ENCODE data around the gene MPRIP. TPM values are rescaled to one million over a fixed set of nuclear protein-coding genes. Genes with fewer than 3 reads are reported as not detected.

MPRIP gene
- total and polyA plus RNA-seq, 2 donors (not counting 3 experiments of a cell fraction or from before 2014, with no cell fraction given): 94.6 to 246 TPM

- no peak for TF ChIP-seq POLR2AphosphoS5 (IDR thresholded peaks at IDR 0.05; ENCODE audit: insufficient read depth, low read depth, low read length)
- no peak for TF ChIP-seq MAX (IDR thresholded peaks at IDR 0.05; ENCODE audit: insufficient read depth, insufficient read length)
- TF ChIP-seq CTCF (IDR thresholded peaks at IDR 0.05; ENCODE audit: extremely low read depth in 1 of 2, insufficient read depth in 1 of 2, low read depth in 1 of 2, low read length in 2 of 2): no peak
- TF ChIP-seq FOS (IDR thresholded peaks at IDR 0.05; ENCODE audit: borderline replicate concordance, insufficient read depth, low read length): no peak
- TF ChIP-seq JUN (IDR thresholded peaks at IDR 0.05; ENCODE audit: borderline replicate concordance, insufficient read depth, insufficient read length, low read depth): no peak
- no peak for TF ChIP-seq MYC (IDR thresholded peaks at IDR 0.05; ENCODE audit: low read depth, low read length)
- TF ChIP-seq EZH2 (IDR thresholded peaks at IDR 0.05; ENCODE audit: borderline replicate concordance, low read depth, low read length, severe bottlenecking): no peak
- no peak for TF ChIP-seq GATA2 (IDR thresholded peaks at IDR 0.05; ENCODE audit: insufficient read depth, insufficient read length, low read depth, low read length)
- no peak for TF ChIP-seq POLR2A (IDR thresholded peaks at IDR 0.05; ENCODE audit: low read depth, low read length)
- Histone ChIP-seq H3K9ac (replicated peaks; ENCODE audit: extremely low read depth, insufficient read depth, low read length) (no peak overlapping the region), H3K4me3 (replicated peaks in 1 of 3; ENCODE audit: insufficient read depth in 1 of 3, low read depth in 1 of 3, low read length in 3 of 3) (no peak overlapping the region), H2AFZ (ENCODE audit: low read depth, low read length) (no peak overlapping the region), H3K4me2 (ENCODE audit: insufficient read depth, low read length) (no peak overlapping the region), H4K20me1 (replicated peaks; ENCODE audit: control insufficient read depth, extremely low read depth, insufficient read depth, low read length) (no peaks in the 10 kb centered on the region), H3K36me3 (ENCODE audit: control insufficient read depth in 2 of 2, extremely low read depth in 1 of 2, insufficient read depth in 2 of 2, low read length in 2 of 2) (no peaks in the 10 kb centered on the region), H3K79me2 (ENCODE audit: control insufficient read depth, insufficient read depth, low read length) (no peaks in the 10 kb centered on the region), H3K9me1 (replicated peaks; ENCODE audit: control insufficient read depth, extremely low read depth, insufficient read depth, low read length) (no peaks in the 10 kb centered on the region), H3K27ac (ENCODE audit: insufficient read depth, low read depth, low read length) (no peak overlapping the region), H3K27me3 (ENCODE audit: control insufficient read depth in 2 of 2, insufficient read depth in 2 of 2, low read length in 2 of 2) (no peaks in the 10 kb centered on the region), H3K9me3 (replicated peaks; ENCODE audit: control insufficient read depth, insufficient read depth, low read length) (no peaks in the 10 kb centered on the region), H3K4me1 (ENCODE audit: control insufficient read depth, extremely low read depth, insufficient read depth, low read length) (no peaks in the 10 kb centered on the region)
- POLR2A ChIA-PET: no interaction called here
- FAIRE-seq: no peak
- intact Hi-C loops (cut with micrococcal nuclease) (no loop called here), dilution Hi-C loops (cut with MboI; ENCODE audit: extremely low pct_ligation_motif_present, low sequenced_read_pairs) (no loop called here)
- no TSS peak for BruUV-seq (replicated peaks)
- DNase-seq (ENCODE audit: low read depth, low spot score): no peak
- CTCF ChIA-PET: interaction anchor here (0.8 kb wide), 1 partner anchor 117 kb away, joined by 3 read pairs; no protein-coding TSS in a partner anchor
Observed at GRCh38 chr17:17024778-17025300, 17.4 kb upstream of the MPRIP start.

Measured in endothelial cell of umbilical vein (primary cell).